HG03159 (cell line): Measurements from ENCODE around the gene EEF2K.

Experiments used
- ATAC-seq: cut with Tn5 transposase; IDR thresholded peaks from one replicate; pipeline ENCODE4 v1.9.1; 2021; ENCODE audit warnings: mild to moderate bottlenecking, moderate library complexity; ENCODE audit not compliant: unreplicated experiment

The EEF2K gene

GRCh38 chr16:22328081-22328725 is 122.1 kb downstream of the EEF2K start:
- ATAC-seq = no peak

- no peak for ATAC-seq
These were observed 123.2 kb downstream of the EEF2K start for GRCh38 chr16:22329199-22329695.

GRCh38 chr16:22330326-22330725 is 124.2 kb downstream of the EEF2K start:
- ATAC-seq = no peak

GRCh38 chr16:22333457-22333994 is 127.4 kb downstream of the EEF2K start:
- ATAC-seq = no peak

- no peak for ATAC-seq
These were observed 129.7 kb downstream of the EEF2K start for GRCh38 chr16:22335668-22336246.

- no peak for ATAC-seq
These were observed 130.5 kb downstream of the EEF2K start for GRCh38 chr16:22336581-22336980.

- no peak for ATAC-seq
These were observed 131.0 kb downstream of the EEF2K start for GRCh38 chr16:22337045-22337444.

GRCh38 chr16:22337849-22338635 is 132.0 kb downstream of the EEF2K start:
- ATAC-seq = no peak
